Thyroid gland (tissue), 4 donors: Measurements from ENCODE around the gene C10orf120.

Experiments used
- POLR2A ChIP-seq, 2 donors: fragments of 450-650 bp; IDR thresholded peaks; one replicate each; pipeline ENCODE4 v1.6.1; 2017; ENCODE audit warnings: antibody characterized with exemption in 2 of 2, mild to moderate bottlenecking in 2 of 2, moderate library complexity in 1 of 2
- TF ChIP-seq, protein P1 (sequence below), 6 experiments: fragments of 200-600 bp in 3 of 6; fragments of 450-650 bp in 3 of 6; sonication (generic) in 3 of 6; IDR thresholded peaks; one replicate each; pipeline ENCODE4 v1.5.1; 2016 to 2019; ENCODE audit warnings: antibody characterized with exemption in 6 of 6, mild to moderate bottlenecking in 2 of 6, inconsistent platforms in 1 of 6, moderate library complexity in 1 of 6

DNA sequence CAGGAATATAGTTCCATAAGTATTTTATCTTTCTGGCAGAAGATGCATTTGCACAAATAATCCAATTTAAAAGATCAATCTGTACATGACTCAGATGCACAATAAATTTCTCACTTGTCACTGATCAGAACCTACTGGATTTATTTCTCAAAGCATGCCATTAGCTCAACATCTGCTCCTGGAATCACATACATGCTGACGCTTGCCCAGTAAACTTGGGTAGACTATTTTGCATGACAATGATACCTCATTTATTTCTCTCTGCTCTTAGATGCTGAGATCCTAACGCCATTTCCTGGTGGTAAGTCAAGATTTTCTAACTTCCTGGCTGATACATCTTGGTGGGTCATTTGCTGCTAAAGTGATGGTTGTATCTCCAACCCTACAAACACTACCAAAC is 33.8 kb upstream of the C10orf120 start:
- TF ChIP-seq, protein P1, sequence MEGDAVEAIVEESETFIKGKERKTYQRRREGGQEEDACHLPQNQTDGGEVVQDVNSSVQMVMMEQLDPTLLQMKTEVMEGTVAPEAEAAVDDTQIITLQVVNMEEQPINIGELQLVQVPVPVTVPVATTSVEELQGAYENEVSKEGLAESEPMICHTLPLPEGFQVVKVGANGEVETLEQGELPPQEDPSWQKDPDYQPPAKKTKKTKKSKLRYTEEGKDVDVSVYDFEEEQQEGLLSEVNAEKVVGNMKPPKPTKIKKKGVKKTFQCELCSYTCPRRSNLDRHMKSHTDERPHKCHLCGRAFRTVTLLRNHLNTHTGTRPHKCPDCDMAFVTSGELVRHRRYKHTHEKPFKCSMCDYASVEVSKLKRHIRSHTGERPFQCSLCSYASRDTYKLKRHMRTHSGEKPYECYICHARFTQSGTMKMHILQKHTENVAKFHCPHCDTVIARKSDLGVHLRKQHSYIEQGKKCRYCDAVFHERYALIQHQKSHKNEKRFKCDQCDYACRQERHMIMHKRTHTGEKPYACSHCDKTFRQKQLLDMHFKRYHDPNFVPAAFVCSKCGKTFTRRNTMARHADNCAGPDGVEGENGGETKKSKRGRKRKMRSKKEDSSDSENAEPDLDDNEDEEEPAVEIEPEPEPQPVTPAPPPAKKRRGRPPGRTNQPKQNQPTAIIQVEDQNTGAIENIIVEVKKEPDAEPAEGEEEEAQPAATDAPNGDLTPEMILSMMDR (IDR thresholded peaks at IDR 0.05): no peak
- TF ChIP-seq POLR2A (IDR thresholded peaks at IDR 0.05): no peak
